CD4-positive, alpha-beta T cell treated with Interleukin-17A for 4 hours (primary cell): ENCODE results near the gene IFITM5.
"Not testable (repeated sequence)": the region's sequence is repeated elsewhere in the genome, so short reads cannot be mapped to it uniquely, and the experiment has no call there.

ENCODE experiments used
- DNase-seq: peaks from one replicate; pipeline ENCODE4 v3.0.0-alpha.2; 2020; ENCODE audit warnings: mixed read lengths

Gene IFITM5

DNA sequence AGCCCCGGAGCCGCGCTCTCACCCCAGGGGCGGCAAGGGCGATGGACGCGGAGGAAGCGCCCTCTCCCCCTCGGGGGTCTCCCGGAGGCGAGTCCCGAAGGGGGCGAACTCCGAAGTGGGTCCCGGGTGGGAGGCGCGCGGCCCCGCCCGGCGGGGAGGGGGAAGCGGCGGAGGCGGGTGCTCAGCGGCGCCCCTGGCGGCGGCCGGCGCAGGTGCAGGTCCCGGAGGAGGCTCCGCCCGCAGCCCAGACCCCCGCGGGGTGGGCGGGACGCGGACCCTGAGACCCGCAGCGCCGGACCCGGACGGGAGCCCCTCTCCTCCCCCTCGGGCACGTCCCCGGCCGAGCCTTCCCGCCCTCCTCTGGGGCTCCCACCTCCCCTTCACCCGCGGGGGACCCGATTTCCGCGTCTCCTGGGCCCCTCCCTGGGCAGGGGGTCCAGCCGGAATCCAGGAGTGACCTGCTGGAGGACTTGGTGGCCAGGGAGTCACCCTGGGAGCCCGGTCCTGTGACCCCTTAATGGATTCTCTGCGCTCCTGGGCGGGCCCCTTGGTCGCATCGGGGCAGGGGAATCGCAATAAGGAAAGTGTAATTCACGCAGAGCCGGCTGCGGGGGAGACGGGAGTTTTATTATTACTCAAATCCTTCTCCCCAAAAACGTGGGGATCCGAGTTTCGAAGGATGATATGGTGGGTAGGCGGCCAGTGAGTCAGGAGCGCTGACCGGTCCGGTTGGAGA lies 11.9 kb upstream of the IFITM5 start:
- not testable (repeated sequence) for DNase-seq

- not testable (repeated sequence) for DNase-seq
Observed at GRCh38 chr11:309979-310572, 10.8 kb upstream of the IFITM5 start.

- DNase-seq = peak; percentile 61
Observed at GRCh38 chr11:308740-309665, 9.7 kb upstream of the IFITM5 start.

- DNase-seq = peak; percentile 52
Observed at GRCh38 chr11:307766-308708, 8.7 kb upstream of the IFITM5 start, which contains the start of gene IFITM2. IFITM2 (plus strand) TSS chr11:307816; CDS start chr11:308193, 377 bp downstream.

DNA sequence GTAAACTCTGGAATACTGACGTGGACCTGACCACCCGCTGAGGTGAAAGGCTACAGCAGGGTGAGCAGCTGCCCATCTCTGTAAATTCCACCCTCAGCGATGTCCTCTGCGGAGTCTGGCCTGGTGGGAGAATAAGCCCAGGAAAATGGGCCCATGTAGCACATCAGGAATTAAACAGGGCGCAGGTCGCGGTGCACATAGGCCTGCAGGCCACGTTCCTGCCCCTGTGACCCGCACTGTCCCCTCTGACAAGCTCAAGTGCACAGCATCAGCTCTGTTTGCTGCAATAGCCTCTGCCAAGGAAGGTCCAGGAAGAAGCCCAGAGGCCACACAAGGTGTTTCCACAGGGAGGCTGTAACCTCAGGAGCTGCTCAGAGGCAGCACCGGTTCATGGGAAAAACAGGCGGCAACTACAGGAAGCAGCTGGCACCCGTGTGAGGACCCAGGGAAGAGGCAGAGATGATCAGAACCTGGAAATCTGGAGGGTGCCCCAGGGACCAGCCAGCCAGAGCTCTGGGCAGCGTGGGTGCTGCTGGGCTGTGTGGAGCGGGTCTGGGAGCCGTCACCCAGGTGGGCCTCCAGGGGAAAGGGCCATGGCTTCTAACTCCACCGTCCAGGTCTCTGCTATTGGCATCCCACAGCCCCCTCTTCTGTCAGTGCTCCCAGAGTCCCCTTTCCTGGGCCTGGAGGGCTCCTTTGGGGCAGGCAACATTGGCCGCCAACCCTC lies 7.5 kb upstream of the IFITM5 start:
- DNase-seq = no peak

- no peak for DNase-seq
Observed at GRCh38 chr11:305844-306211, 6.5 kb upstream of the IFITM5 start.

- peak; percentile 78 for DNase-seq
Observed at GRCh38 chr11:304915-305843, 5.9 kb upstream of the IFITM5 start.

DNA sequence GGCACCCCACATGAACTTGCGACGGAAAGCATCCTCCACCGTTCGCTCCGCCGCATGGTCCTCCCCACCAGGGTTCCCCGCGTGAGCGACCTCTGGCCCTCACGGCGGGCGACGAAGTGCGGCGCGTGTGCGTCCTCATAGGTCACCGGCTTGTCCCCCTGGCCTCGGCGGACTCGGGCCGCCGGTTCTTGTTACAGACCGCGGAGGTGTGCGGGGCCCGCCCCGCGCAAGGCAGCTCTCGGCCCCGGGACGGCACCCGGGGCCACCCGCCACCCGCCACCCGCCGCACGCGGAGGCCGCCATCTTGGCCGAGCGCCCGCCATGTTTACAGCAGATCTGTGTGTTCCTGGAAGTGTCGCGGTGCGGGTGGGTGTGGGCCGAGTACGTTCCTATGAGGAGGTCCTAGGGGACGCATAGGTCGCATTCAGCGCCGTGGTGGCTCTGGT lies 4.8 kb upstream of the IFITM5 start:
- no peak for DNase-seq

DNA sequence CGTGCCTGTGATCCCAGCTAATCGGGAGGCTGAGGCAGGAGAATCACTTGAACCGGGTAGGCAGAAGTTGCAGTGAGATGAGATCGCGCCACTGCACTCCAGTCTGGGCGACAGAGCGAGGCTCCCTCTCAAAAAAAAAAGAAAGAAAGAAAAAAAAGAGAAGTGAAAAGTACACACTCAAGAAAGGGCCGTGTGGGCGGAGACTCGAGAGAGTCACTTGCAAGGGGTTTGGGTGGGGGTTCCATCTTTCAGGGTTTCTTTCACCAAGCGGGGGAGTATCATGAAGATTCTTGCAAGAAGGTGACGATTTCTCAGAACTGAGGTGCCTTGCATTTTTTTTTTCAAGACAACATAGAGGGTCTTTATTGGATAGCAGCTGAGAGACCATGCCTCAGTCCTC lies 4.0 kb upstream of the IFITM5 start:
- no peak for DNase-seq

- no peak for DNase-seq
Observed at GRCh38 chr11:299951-300735, 817 bp upstream of the IFITM5 start.

GRCh38 chr11:298406-299065 lies 790 bp downstream of the IFITM5 start:
- DNase-seq = peak; percentile 13

GRCh38 chr11:297586-298405 lies 1.5 kb downstream of the IFITM5 start:
- DNase-seq = peak; percentile 35

DNA sequence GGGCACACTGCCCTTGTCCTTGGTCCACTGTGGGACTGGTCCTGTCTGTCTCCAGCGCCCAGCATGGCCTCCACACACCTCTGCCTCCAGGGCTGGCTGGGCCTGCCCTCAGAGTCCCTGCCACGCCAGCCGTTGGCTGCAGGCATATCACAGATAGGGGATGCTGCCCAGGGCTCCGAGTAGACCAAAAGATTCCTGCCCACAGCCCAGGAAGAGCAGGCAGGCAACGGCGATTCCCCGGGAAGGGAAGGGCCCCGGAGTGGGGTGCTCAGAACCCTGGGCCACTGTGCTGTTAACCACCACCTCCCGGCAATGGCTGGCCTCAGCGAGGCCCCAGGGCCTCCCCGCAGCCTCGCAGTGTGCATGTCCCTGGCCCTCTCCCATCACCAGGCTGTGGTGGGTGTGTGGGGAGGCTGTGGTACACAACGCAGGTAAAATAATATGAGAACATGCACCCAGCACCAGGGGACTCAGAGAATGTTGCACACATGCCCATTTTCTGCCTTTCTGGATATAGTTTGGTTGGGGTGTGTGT lies 2.2 kb downstream of the IFITM5 start:
- no peak for DNase-seq

- peak; percentile 10 for DNase-seq
Observed at GRCh38 chr11:296171-297050, 2.9 kb downstream of the IFITM5 start.

DNA sequence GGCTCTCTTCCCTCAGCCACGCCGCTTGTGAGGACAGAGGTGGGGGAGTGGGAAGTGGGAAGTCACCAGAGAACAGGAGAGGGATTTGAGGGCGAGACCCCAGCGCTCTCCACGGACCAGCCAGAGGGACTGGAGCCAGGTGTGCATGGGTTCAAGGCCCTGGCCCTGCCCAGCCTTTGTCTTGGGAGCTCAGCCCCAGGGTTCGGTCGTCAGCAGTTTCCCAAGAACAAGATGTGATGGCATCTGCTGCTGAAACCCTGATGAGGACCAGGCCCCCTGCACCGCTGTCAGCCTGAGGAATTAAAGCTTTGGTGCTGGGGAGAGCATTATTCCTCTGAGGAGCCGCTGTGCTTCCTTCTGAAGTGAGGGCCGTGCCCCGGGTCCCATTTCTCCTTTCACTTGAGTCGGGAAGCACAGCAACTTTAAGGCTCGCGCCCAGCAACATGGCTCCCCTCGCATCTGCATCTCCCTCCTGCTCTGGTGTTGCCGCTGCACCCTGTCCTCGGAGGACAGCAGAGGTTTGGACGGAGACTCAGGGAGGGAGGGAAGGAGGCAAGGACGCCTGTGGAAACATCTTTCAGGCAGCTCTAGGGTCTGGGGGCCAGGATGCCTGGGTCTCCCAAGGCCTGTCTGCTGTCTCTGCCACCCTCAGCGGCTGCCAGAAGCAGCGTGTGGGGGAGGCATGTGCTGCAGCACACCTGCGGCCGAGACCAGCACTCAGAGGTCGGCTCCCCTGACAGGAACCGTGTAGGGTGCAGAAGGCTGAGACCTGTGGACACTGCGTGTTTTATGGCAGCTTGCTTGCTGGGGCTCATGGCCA lies 3.8 kb downstream of the IFITM5 start:
- peak; percentile 7 for DNase-seq

DNA sequence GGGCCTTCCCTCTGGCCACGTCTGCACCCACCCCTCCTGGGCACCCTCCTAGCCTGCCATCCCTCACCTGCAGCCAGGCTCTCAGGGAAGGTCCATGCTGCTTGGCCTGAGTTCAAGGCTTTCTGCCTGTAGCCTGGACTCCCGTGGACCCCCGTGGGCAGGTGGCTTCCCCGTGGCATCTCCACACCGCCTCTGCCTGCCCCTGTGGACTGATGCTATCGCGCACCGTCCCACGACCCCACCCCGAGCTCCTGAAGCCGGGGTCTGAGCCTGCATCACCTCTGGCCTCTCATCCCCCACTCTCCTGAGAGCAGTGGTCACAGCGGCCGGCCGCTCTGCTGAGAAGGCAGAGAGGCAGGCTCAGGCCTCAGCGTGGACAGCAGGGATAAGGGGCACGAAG lies 4.5 kb downstream of the IFITM5 start:
- DNase-seq = no peak
